ENCODE measurements around the gene RANBP1.

- no peak for TF ChIP-seq CTCF (conservative IDR thresholded peaks at IDR 0.05)
- TF ChIP-seq EZH2 (IDR thresholded peaks at IDR 0.05; ENCODE audit: low read depth), result no peak
Measured at GRCh38 chr22:20131859-20132685, 16.2 kb downstream of the RANBP1 start.
